ENCODE data around the gene RAB28. TPM values are rescaled to one million over a fixed set of nuclear protein-coding genes. Genes with fewer than 3 reads are reported as not detected.
"Not testable (repeated sequence)": the region's sequence is repeated elsewhere in the genome, so short reads cannot be mapped to it uniquely, and the experiment has no call there.

The RAB28 gene
- polyA plus RNA-seq, 1 donor (not counting 4 experiments of a cell fraction or from before 2014, with no cell fraction given) = 19.7 TPM

GRCh38 chr4:13411942-13412341 lies 72.2 kb downstream of the RAB28 start:
- Histone ChIP-seq H3K36me3 (ENCODE audit: control insufficient read depth in 2 of 2, extremely low read depth in 1 of 2, insufficient read depth in 2 of 2, low read length in 2 of 2) (no peaks in the 10 kb centered on the region), H3K27ac (ENCODE audit: control insufficient read depth, insufficient read depth, low read length) (no peak overlapping the region), H3K9ac (ENCODE audit: control insufficient read depth, extremely low read depth, insufficient read depth, low read length) (no peak overlapping the region), H4K20me1 (ENCODE audit: control insufficient read depth, extremely low read depth, insufficient read depth, low read length) (no peaks in the 10 kb centered on the region), H2AFZ (ENCODE audit: control insufficient read depth, low read length) (no peak overlapping the region), H3K9me1 (ENCODE audit: control insufficient read depth, extremely low read depth, insufficient read depth, low read length) (no peaks in the 10 kb centered on the region), H3K9me3 (ENCODE audit: control insufficient read depth, low read depth, low read length) (no peaks in the 10 kb centered on the region), H3K4me2 (ENCODE audit: control insufficient read depth, extremely low read depth, insufficient read depth, low read depth, low read length) (no peak overlapping the region), H3K4me1 (ENCODE audit: control insufficient read depth, extremely low read depth, insufficient read depth, low read length) (no peaks in the 10 kb centered on the region), H3K4me3 (ENCODE audit: control insufficient read depth in 2 of 3, extremely low read depth in 1 of 3, insufficient read depth in 2 of 3, low read depth in 1 of 3, low read length in 3 of 3) (no peak overlapping the region), H3K79me2 (ENCODE audit: control insufficient read depth, insufficient read depth, low read length) (peaks cover 5% of the 10 kb centered on the region), H3K27me3 (ENCODE audit: control insufficient read depth, extremely low read depth, insufficient read depth, low read length) (no peaks in the 10 kb centered on the region)
- dilution Hi-C loops (cut with MboI; ENCODE audit: extremely low pct_ligation_motif_present, low sequenced_read_pairs) = no loop called here
- no peak for FAIRE-seq
- no peak for DNase-seq (ENCODE audit: low read depth, low spot score)
- TF ChIP-seq CTCF (optimal IDR thresholded peaks at IDR 0.05 in 1 of 3, IDR thresholded peaks at IDR 0.05 in 1 of 3, conservative IDR thresholded peaks at IDR 0.05 in 1 of 3; ENCODE audit: extremely low read depth in 1 of 3, insufficient read depth in 2 of 3, low read length in 3 of 3) = no peak
- no peak for TF ChIP-seq EZH2 (IDR thresholded peaks at IDR 0.05; ENCODE audit: low read length)

- Histone ChIP-seq H3K36me3 (ENCODE audit: control insufficient read depth in 2 of 2, extremely low read depth in 1 of 2, insufficient read depth in 2 of 2, low read length in 2 of 2) (no peaks in the 10 kb centered on the region), H4K20me1 (ENCODE audit: control insufficient read depth, extremely low read depth, insufficient read depth, low read length) (no peaks in the 10 kb centered on the region), H3K9me1 (ENCODE audit: control insufficient read depth, extremely low read depth, insufficient read depth, low read length) (no peaks in the 10 kb centered on the region), H3K9me3 (ENCODE audit: control insufficient read depth, low read depth, low read length) (no peaks in the 10 kb centered on the region), H3K79me2 (ENCODE audit: control insufficient read depth, insufficient read depth, low read length) (peaks cover 5% of the 10 kb centered on the region), H3K4me1 (ENCODE audit: control insufficient read depth, extremely low read depth, insufficient read depth, low read length) (no peaks in the 10 kb centered on the region), H3K27ac (ENCODE audit: control insufficient read depth, insufficient read depth, low read length) (no peak overlapping the region), H3K27me3 (ENCODE audit: control insufficient read depth, extremely low read depth, insufficient read depth, low read length) (no peaks in the 10 kb centered on the region), H3K4me3 (ENCODE audit: control insufficient read depth in 2 of 3, extremely low read depth in 1 of 3, insufficient read depth in 2 of 3, low read depth in 1 of 3, low read length in 3 of 3) (no peak overlapping the region), H3K4me2 (ENCODE audit: control insufficient read depth, extremely low read depth, insufficient read depth, low read depth, low read length) (no peak overlapping the region), H2AFZ (ENCODE audit: control insufficient read depth, low read length) (no peak overlapping the region), H3K9ac (ENCODE audit: control insufficient read depth, extremely low read depth, insufficient read depth, low read length) (no peak overlapping the region)
- FAIRE-seq (peak; percentile 9), DNase-seq (ENCODE audit: low read depth, low spot score) (no peak)
- dilution Hi-C loops (cut with MboI; ENCODE audit: extremely low pct_ligation_motif_present, low sequenced_read_pairs) = no loop called here
- no peak for TF ChIP-seq CTCF (optimal IDR thresholded peaks at IDR 0.05 in 1 of 3, IDR thresholded peaks at IDR 0.05 in 1 of 3, conservative IDR thresholded peaks at IDR 0.05 in 1 of 3; ENCODE audit: extremely low read depth in 1 of 3, insufficient read depth in 2 of 3, low read length in 3 of 3)
These were observed 74.8 kb downstream of the RAB28 start for GRCh38 chr4:13409324-13409723.

GRCh38 chr4:13406156-13406555 lies 78.0 kb downstream of the RAB28 start:
- H3K79me2 ChIP-seq (ENCODE audit: control insufficient read depth, insufficient read depth, low read length); H3K9me3 ChIP-seq (ENCODE audit: control insufficient read depth, low read depth, low read length); H3K4me3 ChIP-seq (ENCODE audit: control insufficient read depth in 2 of 3, extremely low read depth in 1 of 3, insufficient read depth in 2 of 3, low read depth in 1 of 3, low read length in 3 of 3); DNase-seq (ENCODE audit: low read depth, low spot score); dilution Hi-C loops (cut with MboI; ENCODE audit: extremely low pct_ligation_motif_present, low sequenced_read_pairs); H3K9ac ChIP-seq (ENCODE audit: control insufficient read depth, extremely low read depth, insufficient read depth, low read length); H4K20me1 ChIP-seq (ENCODE audit: control insufficient read depth, extremely low read depth, insufficient read depth, low read length); H2AFZ ChIP-seq (ENCODE audit: control insufficient read depth, low read length); H3K4me2 ChIP-seq (ENCODE audit: control insufficient read depth, extremely low read depth, insufficient read depth, low read depth, low read length); H3K27me3 ChIP-seq (ENCODE audit: control insufficient read depth, extremely low read depth, insufficient read depth, low read length); H3K4me1 ChIP-seq (ENCODE audit: control insufficient read depth, extremely low read depth, insufficient read depth, low read length); H3K36me3 ChIP-seq (ENCODE audit: control insufficient read depth in 2 of 2, extremely low read depth in 1 of 2, insufficient read depth in 2 of 2, low read length in 2 of 2); H3K27ac ChIP-seq (ENCODE audit: control insufficient read depth, insufficient read depth, low read length); FAIRE-seq; H3K9me1 ChIP-seq (ENCODE audit: control insufficient read depth, extremely low read depth, insufficient read depth, low read length): not testable (repeated sequence)
